Transverse colon (tissue), 4 donors: Measurements from ENCODE around the gene DRC7. TPM values are rescaled to one million over a fixed set of nuclear protein-coding genes. Genes with fewer than 3 reads are reported as not detected.

Experiments
- DNase-seq: peaks from one replicate; pipeline ENCODE4 v3.0.0-alpha.2; 2019
- H3K27ac ChIP-seq, 4 donors: fragments of 200-600 bp; sonication (generic); 2 replicates each; pipeline ENCODE4 v1.5.1; 2016 to 2018; ENCODE audit warnings: inconsistent platforms in 4 of 4
- H3K27me3 ChIP-seq: fragments of 200-600 bp; sonication (generic); 2 replicates; pipeline ENCODE4 v1.5.1; 2017; ENCODE audit warnings: inconsistent platforms
- H3K36me3 ChIP-seq, 4 donors: fragments of 200-600 bp; sonication (generic); 2 replicates each; pipeline ENCODE4 v1.5.1; 2017 to 2019; ENCODE audit warnings: inconsistent platforms in 4 of 4
- H3K4me1 ChIP-seq, 4 donors: fragments of 200-600 bp; sonication (generic); 2 replicates each; pipeline ENCODE4 v1.5.1; 2017 to 2020; ENCODE audit warnings: inconsistent platforms in 4 of 4
- H3K4me3 ChIP-seq, 4 donors: fragments of 200-600 bp; sonication (generic); 1 replicate in 1 of 4; 2 replicates in 3 of 4; pipeline versions ENCODE4 v1.5.1 to v1.6.1; 2017 to 2019; ENCODE audit warnings: inconsistent platforms in 4 of 4
- H3K9me3 ChIP-seq, 2 donors: fragments of 200-600 bp; sonication (generic); 2 replicates each; pipeline ENCODE4 v1.5.1; 2017 to 2019; ENCODE audit warnings: inconsistent platforms in 2 of 2
- CTCF ChIP-seq, 5 experiments: fragments of 200-600 bp in 3 of 5; fragments of 450-650 bp in 2 of 5; sonication (generic) in 3 of 5; IDR thresholded peaks; 1 replicate in 2 of 5; 2 replicates in 3 of 5; pipeline ENCODE4 v1.5.1; 2016 to 2017; ENCODE audit warnings: antibody characterized with exemption in 5 of 5, inconsistent platforms in 3 of 5, mild to moderate bottlenecking in 2 of 5, moderate library complexity in 1 of 5
- EP300 ChIP-seq: sonication (generic); formaldehyde crosslinking; IDR thresholded peaks from one replicate; pipeline ENCODE4 v1.6.1; 2017; ENCODE audit warnings: antibody characterized with exemption, low read depth
- POLR2A ChIP-seq: fragments of 450-650 bp; IDR thresholded peaks from one replicate; pipeline ENCODE4 v1.6.1; 2016; ENCODE audit warnings: antibody characterized with exemption, mild to moderate bottlenecking, moderate library complexity
- POLR2AphosphoS5 ChIP-seq, 3 donors: sonication (generic); formaldehyde crosslinking; IDR thresholded peaks; one replicate each; pipeline ENCODE4 v1.6.1; 2016; ENCODE audit warnings: antibody characterized with exemption in 3 of 3
- WGBS, 2 donors: methylation state at CpG; one replicate each; pipeline ENCODE4 v1.1.5; 2018; ENCODE audit warnings: low coverage in 1 of 2; 5-methylcytosine and 5-hydroxymethylcytosine counted together
- in situ Hi-C, 4 donors: fragments of 200-750 bp; cut with MboI; loops; one replicate each; pipeline versions ENCODE4 v1.15.0 to v1.15.1; 2017; ENCODE audit warnings: low sequenced_read_pairs in 3 of 4, low pct_ligation_motif_present in 1 of 4, low pct_unique_long_range_greater_than_20kb in 1 of 4
- intact Hi-C: fragments of 100-400 bp; cut with DNase I; formaldehyde crosslinking; loops from one replicate; pipeline ENCODE4 v1.15.1; 2023; ENCODE audit warnings: low total_unique reads
- total RNA-seq, 4 donors: library from RNA; depleted of rRNA; stranded (reverse); fragments of >200 nt; gene quantifications; one replicate each; pipeline ENCODE4 v1.1.0, GENCODE V29; 2016

DRC7 gene
- total RNA-seq, 4 donors from 2014 or later = not detected

DNA sequence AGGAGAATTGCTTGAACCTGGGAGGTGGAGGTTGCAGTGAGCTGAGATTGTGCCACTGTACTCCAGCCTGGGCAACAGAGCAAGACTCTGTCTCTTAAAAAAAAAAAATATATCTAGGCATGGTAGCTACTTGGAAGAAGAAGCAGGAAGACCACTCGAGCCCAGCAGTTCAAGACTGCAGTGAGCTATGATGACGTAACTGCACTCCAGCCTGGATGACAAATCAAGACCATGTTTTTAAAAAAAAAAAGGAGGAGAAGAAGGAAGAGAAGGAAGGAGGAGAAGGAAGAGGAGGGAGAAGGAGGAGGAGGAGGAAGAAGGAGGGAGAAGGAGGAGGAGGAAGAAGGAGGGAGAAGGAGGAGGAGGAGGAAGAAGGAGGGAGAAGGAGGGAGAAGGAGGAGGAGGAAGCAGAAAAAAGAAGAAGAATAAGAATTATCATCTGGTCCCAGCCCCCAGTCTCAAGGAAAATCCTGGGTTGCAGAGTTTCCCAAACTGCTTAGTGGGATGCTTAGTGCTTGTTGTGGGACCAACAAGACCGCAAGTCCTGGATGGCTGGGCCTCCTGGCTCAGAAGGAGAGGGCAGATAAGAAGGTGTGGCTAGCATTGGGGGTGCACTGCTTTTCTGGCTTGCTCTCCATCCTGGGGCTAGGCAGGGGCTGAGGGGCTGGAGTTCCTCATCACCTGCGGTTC is 3.7 kb upstream of the DRC7 start:
- WGBS, 2 donors = 79 to 80% methylated on average over 2 to 4 of the region's 4 CpGs
- Histone ChIP-seq H3K4me1 (no peaks in the 10 kb centered on the region), H3K9me3 (no peaks in the 10 kb centered on the region), H3K27ac (no peak overlapping the region), H3K27me3 (no peaks in the 10 kb centered on the region), H3K4me3 (no peak overlapping the region), H3K36me3 (no peaks in the 10 kb centered on the region)
- TF ChIP-seq POLR2AphosphoS5 (IDR thresholded peaks at IDR 0.05) = no peak
- no peak for TF ChIP-seq EP300
- no peak for TF ChIP-seq CTCF (IDR thresholded peaks at IDR 0.05)
- TF ChIP-seq POLR2A = no peak
- no peak for DNase-seq
- intact Hi-C loops (no loop called here), in situ Hi-C loops (no loop called here)

DNA sequence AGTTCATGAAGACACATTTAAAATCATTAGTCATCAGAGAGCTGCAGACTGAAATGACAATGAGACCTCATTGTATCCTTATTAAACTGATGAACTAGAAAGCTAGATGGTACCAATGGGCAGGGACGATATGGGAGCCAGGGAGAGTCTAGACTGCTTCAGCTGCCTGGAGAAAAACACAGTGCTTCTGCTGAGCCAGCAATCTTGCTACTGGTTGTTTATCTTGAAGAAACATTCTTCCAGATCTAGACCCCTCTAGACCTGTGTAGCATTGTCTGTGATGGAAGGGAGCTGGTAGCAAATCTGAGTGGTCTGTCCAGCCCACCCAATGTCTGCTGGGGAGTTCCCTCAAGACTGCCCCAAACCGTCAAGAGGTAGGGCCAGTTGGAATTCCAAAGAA is 2.0 kb upstream of the DRC7 start:
- no peaks in the 10 kb centered on the region for H3K4me1 ChIP-seq
- no peaks in the 10 kb centered on the region for H3K9me3 ChIP-seq
- no peaks in the 10 kb centered on the region for H3K27me3 ChIP-seq
- intact Hi-C loops = no loop called here
- in situ Hi-C loops = no loop called here
- no peaks in the 10 kb centered on the region for H3K36me3 ChIP-seq
- no peak overlapping the region for H3K4me3 ChIP-seq
- WGBS, 2 donors = no CpG with 5 or more reads among the region's 2 CpGs
- H3K27ac ChIP-seq = no peak overlapping the region
- TF ChIP-seq POLR2AphosphoS5 (IDR thresholded peaks at IDR 0.05) = no peak
- TF ChIP-seq CTCF (IDR thresholded peaks at IDR 0.05) = no peak
- TF ChIP-seq POLR2A = no peak
- TF ChIP-seq EP300 = no peak
- DNase-seq = no peak

DNA sequence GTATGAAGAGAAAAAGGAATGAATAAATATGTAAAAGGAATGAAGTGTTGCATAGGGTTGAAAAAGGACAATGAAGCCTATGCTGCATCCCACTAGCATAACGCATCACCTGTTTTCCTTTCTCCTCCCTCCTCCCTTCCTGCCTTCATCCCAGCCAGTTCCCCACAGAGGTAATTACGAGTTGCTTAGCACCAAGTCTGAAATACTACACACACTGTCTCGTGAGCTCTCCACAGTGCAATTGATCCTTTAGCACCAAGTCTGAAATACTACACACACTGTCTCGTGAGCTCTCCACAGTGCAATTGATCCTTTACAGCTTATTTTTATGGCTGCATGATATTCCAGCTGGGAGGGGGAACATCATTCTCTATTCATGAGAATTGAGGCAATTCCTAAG is 1.1 kb upstream of the DRC7 start:
- in situ Hi-C loops (no loop called here), intact Hi-C loops (no loop called here)
- WGBS, 2 donors = no CpG with 5 or more reads among the region's 4 CpGs
- no peaks in the 10 kb centered on the region for H3K27me3 ChIP-seq
- TF ChIP-seq EP300 (no peak), POLR2AphosphoS5 (IDR thresholded peaks at IDR 0.05) (no peak), POLR2A (no peak), CTCF (IDR thresholded peaks at IDR 0.05) (no peak)
- no peak for DNase-seq
- no peak overlapping the region for H3K27ac ChIP-seq
- no peaks in the 10 kb centered on the region for H3K9me3 ChIP-seq
- no peak overlapping the region for H3K4me3 ChIP-seq
- H3K4me1 ChIP-seq = no peaks in the 10 kb centered on the region
- H3K36me3 ChIP-seq = no peaks in the 10 kb centered on the region

DNA sequence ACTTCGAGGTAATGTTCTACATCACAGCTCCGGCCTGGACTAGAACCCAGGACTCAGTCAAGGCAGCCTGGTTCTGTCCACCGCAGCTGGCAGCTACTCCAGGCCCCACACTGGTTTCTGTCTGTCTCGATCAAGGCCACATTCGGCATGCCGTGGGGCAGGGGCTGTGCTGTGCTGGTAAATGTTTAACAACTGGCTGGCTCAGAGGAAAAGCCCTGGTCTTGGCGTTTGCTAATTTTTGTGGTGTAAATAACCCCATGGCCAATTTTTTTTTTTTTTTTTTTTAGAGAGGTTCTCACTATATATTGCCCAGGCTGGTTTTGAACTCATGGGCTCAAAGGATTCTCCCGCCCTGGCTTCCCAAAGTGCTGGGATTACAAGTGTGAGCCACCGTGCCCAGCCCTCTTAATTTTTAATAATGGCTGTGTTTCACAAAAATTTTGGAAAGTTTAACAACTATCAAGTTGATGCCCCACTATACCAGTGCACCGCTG is 328 bp upstream of the DRC7 start:
- no peak overlapping the region for H3K4me3 ChIP-seq
- no peak for DNase-seq
- 67 to 68% methylated on average over 1 to 10 of the region's 10 CpGs for WGBS, 2 donors

More for the DNA sequence above, 328 bp upstream of the DRC7 start:
- no peaks in the 10 kb centered on the region for H3K36me3 ChIP-seq
- intact Hi-C loops (no loop called here), in situ Hi-C loops (no loop called here)
- H3K4me1 ChIP-seq = no peaks in the 10 kb centered on the region
- H3K27ac ChIP-seq = no peak overlapping the region
- TF ChIP-seq CTCF (IDR thresholded peaks at IDR 0.05) = no peak
- TF ChIP-seq POLR2AphosphoS5 (IDR thresholded peaks at IDR 0.05) = no peak
- no peak for TF ChIP-seq POLR2A
- TF ChIP-seq EP300 = no peak
- H3K9me3 ChIP-seq = no peaks in the 10 kb centered on the region
- H3K27me3 ChIP-seq = no peaks in the 10 kb centered on the region
